H9 (cell line): ENCODE data around the gene DYNLT4. TPM values are rescaled to one million over a fixed set of nuclear protein-coding genes. Genes with fewer than 3 reads are reported as not detected.
A peak's percentile ranks its signal among the peaks of the same experiment; 100 is the strongest.

ENCODE experiments used
- DNase-seq: peaks from one replicate; pipeline ENCODE4 v3.0.0-alpha.2; 2017
- H2AFZ ChIP-seq: one replicate; pipeline ENCODE4 v1.6.1; 2013; ENCODE audit warnings: mild to moderate bottlenecking, low read length, control low read depth, moderate library complexity
- H2AK5ac ChIP-seq: 2 replicates; pipeline ENCODE4 v1.6.1; 2013; ENCODE audit warnings: low read length, control low read depth, mixed read lengths; ENCODE audit not compliant: insufficient read length
- H2BK120ac ChIP-seq: one replicate; pipeline ENCODE4 v1.6.1; 2013; ENCODE audit warnings: low read depth, mild to moderate bottlenecking, low read length, control low read depth, inconsistent platforms; ENCODE audit not compliant: poor library complexity, severe bottlenecking
- H2BK12ac ChIP-seq: 2 replicates; pipeline ENCODE4 v1.6.1; 2013; ENCODE audit warnings: low read length, control low read depth, mixed read lengths, low read depth; ENCODE audit not compliant: insufficient read length
- H2BK15ac ChIP-seq: 2 replicates; pipeline ENCODE4 v1.6.1; 2013; ENCODE audit warnings: low read depth, low read length, control low read depth
- H2BK20ac ChIP-seq: one replicate; pipeline ENCODE4 v1.6.1; 2013; ENCODE audit warnings: low read depth, mild to moderate bottlenecking, low read length, control low read depth, inconsistent platforms; ENCODE audit not compliant: poor library complexity, severe bottlenecking
- H2BK5ac ChIP-seq: 2 replicates; pipeline ENCODE4 v1.6.1; 2013; ENCODE audit warnings: low read length, control low read depth, mixed read lengths; ENCODE audit not compliant: insufficient read length
- H3K14ac ChIP-seq: 2 replicates; pipeline ENCODE4 v1.6.1; 2013; ENCODE audit warnings: low read length, control low read depth; ENCODE audit not compliant: insufficient read depth
- H3K18ac ChIP-seq: 2 replicates; pipeline ENCODE4 v1.6.1; 2013; ENCODE audit warnings: low read depth, mild to moderate bottlenecking, mixed read lengths, low read length, control low read depth; ENCODE audit not compliant: insufficient read length
- H3K23ac ChIP-seq: 2 replicates; pipeline ENCODE4 v1.6.1; 2013; ENCODE audit warnings: low read length, control low read depth, mixed read lengths, low read depth; ENCODE audit not compliant: insufficient read length
- H3K23me2 ChIP-seq: 2 replicates; pipeline ENCODE4 v1.6.1; 2013; ENCODE audit warnings: low read depth, mild to moderate bottlenecking, mixed read lengths, low read length, control low read depth; ENCODE audit not compliant: insufficient read length, poor library complexity, severe bottlenecking
- H3K27ac ChIP-seq: 2 replicates; pipeline ENCODE4 v1.5.1; 2013; ENCODE audit warnings: low read length, control low read depth, mixed read lengths, low read depth; ENCODE audit not compliant: insufficient read length
- H3K27me3 ChIP-seq: 2 replicates; pipeline ENCODE4 v1.6.1; 2013; ENCODE audit warnings: low read length, control low read depth, inconsistent platforms; ENCODE audit not compliant: insufficient read depth
- H3K4ac ChIP-seq: 2 replicates; pipeline ENCODE4 v1.6.1; 2013; ENCODE audit warnings: low read depth, mild to moderate bottlenecking, control low read depth, inconsistent platforms, low read length, moderate library complexity
- H3K4me1 ChIP-seq: 2 replicates; pipeline ENCODE4 v1.6.1; 2013; ENCODE audit warnings: low read length, control low read depth, inconsistent platforms; ENCODE audit not compliant: insufficient read depth
- H3K4me2 ChIP-seq: 2 replicates; pipeline ENCODE4 v1.6.1; 2013; ENCODE audit warnings: low read length, control low read depth, mixed read lengths; ENCODE audit not compliant: insufficient read length, insufficient read depth
- H3K56ac ChIP-seq: 2 replicates; pipeline ENCODE4 v1.6.1; 2013; ENCODE audit warnings: low read depth, mild to moderate bottlenecking, mixed read lengths, low read length, control low read depth; ENCODE audit not compliant: insufficient read length
- H3K79me1 ChIP-seq: 2 replicates; pipeline ENCODE4 v1.6.1; 2013; ENCODE audit warnings: low read depth, mild to moderate bottlenecking, moderate library complexity, low read length, control low read depth, inconsistent platforms; ENCODE audit not compliant: insufficient read depth, poor library complexity, severe bottlenecking
- H3K79me2 ChIP-seq: 2 replicates; pipeline ENCODE4 v1.6.1; 2013; ENCODE audit warnings: low read length, control low read depth, inconsistent platforms; ENCODE audit not compliant: insufficient read depth
- H3K9ac ChIP-seq: 2 replicates; pipeline ENCODE4 v1.6.1; 2013; ENCODE audit warnings: low read length, control low read depth, mixed read lengths; ENCODE audit not compliant: insufficient read length; ENCODE audit errors: extremely low read depth
- H3K9me3 ChIP-seq: one replicate; pipeline ENCODE4 v1.6.1; 2013; ENCODE audit warnings: low read depth, low read length, inconsistent platforms; ENCODE audit not compliant: control insufficient read depth
- H3T11ph ChIP-seq: one replicate; pipeline ENCODE4 v1.6.1; 2013; ENCODE audit warnings: mild to moderate bottlenecking, low read length, control low read depth, inconsistent platforms
- H4K20me1 ChIP-seq: one replicate; pipeline ENCODE4 v1.6.1; 2013; ENCODE audit not compliant: control insufficient read depth, insufficient read length, insufficient read depth
- H4K5ac ChIP-seq: 2 replicates; pipeline ENCODE4 v1.6.1; 2013; ENCODE audit warnings: low read depth, mild to moderate bottlenecking, mixed read lengths, low read length, control low read depth; ENCODE audit not compliant: insufficient read length
- H4K8ac ChIP-seq: replicated peaks from 2 replicates; pipeline ENCODE4 v1.6.1; 2013; ENCODE audit warnings: low read length, control low read depth, mixed read lengths, low read depth; ENCODE audit not compliant: insufficient read length
- H4K91ac ChIP-seq: 2 replicates; pipeline ENCODE4 v1.6.1; 2013; ENCODE audit warnings: low read depth, mild to moderate bottlenecking, moderate library complexity, mixed read lengths, low read length, control low read depth; ENCODE audit not compliant: insufficient read length
- H3K27ac Mint-ChIP-seq, 3 experiments: 2 replicates in 2 of 3; 3 replicates in 1 of 3; pipeline ENCODE4 v1.8.0; 2020 to 2021; ENCODE audit warnings: mixed read lengths in 3 of 3, mild to moderate bottlenecking in 1 of 3, moderate library complexity in 1 of 3
- H3K27me3 Mint-ChIP-seq: 2 replicates; pipeline ENCODE4 v1.8.0; 2021; ENCODE audit warnings: low read depth, mild to moderate bottlenecking, moderate library complexity, mixed read lengths
- H3K36me3 Mint-ChIP-seq, 3 experiments: 2 replicates in 2 of 3; 3 replicates in 1 of 3; pipeline ENCODE4 v1.8.0; 2020 to 2021; ENCODE audit warnings: low read depth in 3 of 3, mixed read lengths in 3 of 3; ENCODE audit not compliant: insufficient read depth in 1 of 3
- H3K4me1 Mint-ChIP-seq, 2 experiments: 2 replicates each; pipeline ENCODE4 v1.8.0; 2020; ENCODE audit warnings: mixed read lengths in 2 of 2
- H3K4me3 Mint-ChIP-seq, 2 experiments: 2 replicates in 1 of 2; 3 replicates in 1 of 2; pipeline ENCODE4 v1.8.0; 2020 to 2021; ENCODE audit warnings: mild to moderate bottlenecking in 2 of 2, mixed read lengths in 2 of 2, moderate library complexity in 1 of 2
- H3K9me3 Mint-ChIP-seq, 2 experiments: 2 replicates in 1 of 2; 3 replicates in 1 of 2; pipeline ENCODE4 v1.8.0; 2020; ENCODE audit warnings: mild to moderate bottlenecking in 2 of 2, mixed read lengths in 2 of 2, moderate library complexity in 1 of 2
- WGBS: extraction: QIAGEN DNeasy Blood & Tissue Kit; methylation state at CpG from one replicate; pipeline ENCODE4 v1.1.7; 2013; ENCODE audit warnings: missing lambda C conversion rate, low lambda C conversion rate, mixed read lengths; ENCODE audit not compliant: insufficient read length; ENCODE audit errors: extremely low coverage; 5-methylcytosine and 5-hydroxymethylcytosine counted together
- total RNA-seq: library from RNA; stranded (reverse); gene quantifications from 2 replicates; pipeline ENCODE4 v1.2.1, GENCODE V29; 2021
- TF ChIP-seq, protein P1 (sequence below): fragments of 200-600 bp; sonication (generic); conservative IDR thresholded peaks from 3 replicates; pipeline ENCODE4 v1.8.0; 2021; ENCODE audit warnings: antibody characterized with exemption, mild to moderate bottlenecking

DYNLT4 gene
- total RNA-seq, 1 experiment from 2014 or later = not detected

DNA sequence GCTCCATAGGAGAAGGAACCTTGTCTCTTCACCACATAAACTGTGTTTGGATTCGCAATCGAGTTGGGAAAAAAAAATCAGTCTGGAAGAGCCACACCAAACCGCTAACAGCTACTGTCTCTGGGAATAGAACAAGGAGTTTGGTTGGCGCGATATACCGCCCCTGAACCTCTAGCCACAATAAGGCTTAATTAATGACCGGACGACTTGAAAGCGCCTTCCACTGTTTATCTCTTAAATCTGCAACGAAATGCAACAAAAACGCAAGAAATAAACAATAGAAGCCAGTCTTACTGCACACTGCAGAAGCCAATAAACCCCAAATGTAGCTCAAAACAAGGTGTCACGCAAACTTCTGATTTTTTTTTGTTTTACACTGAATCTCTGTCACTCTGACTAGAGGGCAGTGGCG lies 12.1 kb upstream of the DYNLT4 start:
- Mint-ChIP-seq H3K27me3 (no peaks in the 10 kb centered on the region), H3K27ac (peak overlapping the region; percentile 100), H3K9me3 (no peaks in the 10 kb centered on the region; a peak in 1 of 5 replicates), H3K4me1 (peaks cover 24 to 29% of the 10 kb centered on the region in 2 experiments), H3K36me3 (peaks cover 0 to 5% (median 2%) of the 10 kb centered on the region in 3 experiments; a peak in 2 of 7 replicates), H3K4me3 (peak overlapping the region; percentile 75 to 78)
- Histone ChIP-seq H2BK120ac (no peak overlapping the region), H3K23me2 (peaks cover 8% of the 10 kb centered on the region), H3K9ac (peak overlapping the region; percentile 49), H3T11ph (no peak overlapping the region), H4K8ac (no peak overlapping the region), H3K27ac (peak overlapping the region; percentile 56), H3K27me3 (no peaks in the 10 kb centered on the region), H3K23ac (no peak overlapping the region), H3K56ac (no peak overlapping the region), H2BK15ac (no peak overlapping the region), H3K79me2 (no peaks in the 10 kb centered on the region), H2BK20ac (no peak overlapping the region), H2BK5ac (no peak overlapping the region), H4K20me1 (no peaks in the 10 kb centered on the region), H2AK5ac (no peak overlapping the region), H2BK12ac (no peak overlapping the region), H3K14ac (no peak overlapping the region), H3K79me1 (no peaks in the 10 kb centered on the region), H3K4me1 (no peaks in the 10 kb centered on the region; the same call in 1 of the 2 replicates), H3K4ac (no peak overlapping the region), H3K18ac (peak overlapping the region; percentile 0), H3K4me2 (peak overlapping the region; percentile 61), H4K91ac (no peak overlapping the region), H2AFZ (no peak overlapping the region), H3K9me3 (no peaks in the 10 kb centered on the region), H4K5ac (no peak overlapping the region)
- DNase-seq = peak; percentile 43
- WGBS = no CpG with 5 or more reads among the region's 13 CpGs
- TF ChIP-seq, protein P1, sequence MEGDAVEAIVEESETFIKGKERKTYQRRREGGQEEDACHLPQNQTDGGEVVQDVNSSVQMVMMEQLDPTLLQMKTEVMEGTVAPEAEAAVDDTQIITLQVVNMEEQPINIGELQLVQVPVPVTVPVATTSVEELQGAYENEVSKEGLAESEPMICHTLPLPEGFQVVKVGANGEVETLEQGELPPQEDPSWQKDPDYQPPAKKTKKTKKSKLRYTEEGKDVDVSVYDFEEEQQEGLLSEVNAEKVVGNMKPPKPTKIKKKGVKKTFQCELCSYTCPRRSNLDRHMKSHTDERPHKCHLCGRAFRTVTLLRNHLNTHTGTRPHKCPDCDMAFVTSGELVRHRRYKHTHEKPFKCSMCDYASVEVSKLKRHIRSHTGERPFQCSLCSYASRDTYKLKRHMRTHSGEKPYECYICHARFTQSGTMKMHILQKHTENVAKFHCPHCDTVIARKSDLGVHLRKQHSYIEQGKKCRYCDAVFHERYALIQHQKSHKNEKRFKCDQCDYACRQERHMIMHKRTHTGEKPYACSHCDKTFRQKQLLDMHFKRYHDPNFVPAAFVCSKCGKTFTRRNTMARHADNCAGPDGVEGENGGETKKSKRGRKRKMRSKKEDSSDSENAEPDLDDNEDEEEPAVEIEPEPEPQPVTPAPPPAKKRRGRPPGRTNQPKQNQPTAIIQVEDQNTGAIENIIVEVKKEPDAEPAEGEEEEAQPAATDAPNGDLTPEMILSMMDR = no peak
